GM18517 (cell line): ENCODE results near the gene ZNF292.
"Not testable (repeated sequence)": the region's sequence is repeated elsewhere in the genome, so short reads cannot be mapped to it uniquely, and the experiment has no call there.

ENCODE experiments used
- ATAC-seq: cut with Tn5 transposase; IDR thresholded peaks from one replicate; pipeline ENCODE4 v1.9.1; 2021; ENCODE audit warnings: mild to moderate bottlenecking, moderate library complexity; ENCODE audit not compliant: unreplicated experiment

The ZNF292 gene

DNA sequence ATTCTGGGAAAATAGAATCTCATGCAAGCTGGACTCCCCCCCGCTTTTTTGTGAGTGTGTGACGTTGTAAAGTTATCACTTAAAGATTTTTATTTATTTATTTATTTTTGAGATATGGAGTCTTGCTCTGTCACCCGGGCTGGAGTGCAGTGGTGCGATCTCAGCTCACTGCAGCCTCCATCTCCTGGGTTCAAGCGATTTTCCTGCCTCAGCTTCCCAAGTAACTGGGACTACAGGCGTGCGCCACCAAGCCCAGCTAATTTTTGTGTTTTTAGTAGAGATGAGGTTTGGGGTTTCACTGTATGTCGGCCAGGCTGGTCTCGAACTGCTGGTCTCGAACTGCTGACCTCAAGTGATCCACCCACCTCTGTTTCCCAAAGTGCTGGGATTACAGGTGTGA is 2.2 kb downstream of the ZNF292 start:
- ATAC-seq, result not testable (repeated sequence)

DNA sequence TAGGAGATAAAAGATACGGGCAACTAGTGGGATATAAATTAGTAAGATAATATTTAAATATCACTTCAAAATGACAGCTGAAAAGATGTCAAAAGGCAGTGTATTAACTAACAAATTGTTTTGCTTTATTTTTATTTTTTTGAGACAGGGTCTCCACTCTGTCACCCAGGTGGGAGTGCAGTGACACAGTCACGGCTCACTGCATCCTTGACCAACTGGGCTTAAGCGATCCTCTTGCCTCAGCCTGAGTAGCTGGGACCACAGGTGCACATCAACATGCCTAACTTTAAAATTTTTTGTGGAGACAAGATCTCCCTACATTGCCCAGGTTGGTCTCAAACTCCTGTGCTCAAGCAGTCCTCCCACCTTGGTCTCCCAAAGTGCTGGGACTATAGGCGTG is 5.9 kb downstream of the ZNF292 start:
- ATAC-seq, result no peak

DNA sequence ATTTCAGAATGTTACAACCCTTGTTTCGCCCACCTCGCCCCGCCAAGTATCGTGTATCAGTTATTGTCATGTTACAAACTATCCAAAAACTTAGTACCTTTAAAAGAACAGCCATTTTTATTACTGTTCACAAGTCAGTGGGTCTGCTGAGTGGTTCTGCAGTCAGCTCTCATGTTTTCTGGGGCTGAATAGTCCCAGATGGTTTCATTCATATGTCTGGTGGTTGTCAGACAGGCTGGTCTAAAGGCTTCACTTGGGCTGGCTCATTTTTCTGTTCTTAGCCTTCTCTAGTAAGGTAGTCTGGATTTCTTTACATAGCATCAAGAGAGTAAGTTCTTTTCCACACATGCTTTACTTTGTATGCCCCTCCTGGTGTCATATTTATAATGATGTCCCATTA is 8.6 kb downstream of the ZNF292 start:
- no peak for ATAC-seq

- ATAC-seq, result no peak
Observed at GRCh38 chr6:87164506-87164905, 9.1 kb downstream of the ZNF292 start.

GRCh38 chr6:87165185-87165584 is 9.8 kb downstream of the ZNF292 start:
- no peak for ATAC-seq

DNA sequence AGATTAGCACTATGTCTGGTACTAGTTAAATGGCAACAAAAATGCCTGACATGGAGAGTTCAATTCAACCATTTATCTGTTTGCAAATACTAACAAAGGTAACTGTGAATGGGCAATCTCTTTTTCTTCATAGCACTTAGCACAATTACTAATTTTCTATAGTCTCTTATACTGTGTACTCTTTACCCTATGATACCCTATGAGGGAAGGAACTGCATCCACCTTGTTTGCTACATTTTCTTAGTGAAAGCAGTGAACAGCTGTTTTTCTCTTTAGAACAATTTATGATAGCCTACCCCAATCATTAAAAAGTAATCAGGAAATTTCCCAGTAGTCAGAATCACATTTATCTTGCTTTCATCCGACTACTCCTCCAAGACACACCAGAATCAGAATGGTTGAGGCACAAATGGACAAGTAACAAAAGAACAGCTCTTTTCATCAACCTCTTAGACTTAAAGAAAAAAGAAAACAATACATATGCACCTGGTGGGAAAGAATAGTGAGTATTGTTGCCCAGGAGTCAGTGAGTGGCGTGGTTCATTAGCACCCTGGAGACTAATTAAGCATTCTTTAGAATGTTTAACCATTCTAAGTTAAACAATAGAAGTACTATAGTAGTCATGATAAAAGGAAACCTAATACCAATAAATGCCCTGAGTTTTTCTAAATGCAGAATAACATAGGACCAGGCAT is 16.7 kb downstream of the ZNF292 start:
- no peak for ATAC-seq

DNA sequence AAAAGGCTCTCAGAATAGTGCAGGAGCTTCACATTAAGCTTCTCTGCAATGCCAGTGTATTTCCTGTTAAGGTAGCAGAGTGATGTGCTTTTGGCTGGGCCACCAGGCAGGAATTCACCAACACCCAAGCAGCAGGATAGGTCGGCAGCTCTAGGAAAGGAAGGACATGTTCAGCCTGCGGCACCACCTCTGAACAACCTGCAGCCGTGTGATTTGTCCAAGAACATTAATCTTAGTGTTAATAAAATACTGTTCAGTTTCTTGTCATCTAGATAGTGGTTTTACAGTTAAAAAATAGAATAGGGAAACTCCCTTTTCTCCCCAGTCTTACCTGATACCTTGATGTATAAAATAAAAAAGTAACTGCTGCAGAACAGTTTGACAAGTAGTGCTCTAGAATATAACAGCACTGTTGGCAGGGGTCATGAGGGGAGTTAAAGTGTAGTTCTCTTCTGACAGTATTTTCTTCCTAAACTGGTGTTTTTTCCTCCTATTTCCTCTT is 18.8 kb downstream of the ZNF292 start:
- ATAC-seq, result no peak

DNA sequence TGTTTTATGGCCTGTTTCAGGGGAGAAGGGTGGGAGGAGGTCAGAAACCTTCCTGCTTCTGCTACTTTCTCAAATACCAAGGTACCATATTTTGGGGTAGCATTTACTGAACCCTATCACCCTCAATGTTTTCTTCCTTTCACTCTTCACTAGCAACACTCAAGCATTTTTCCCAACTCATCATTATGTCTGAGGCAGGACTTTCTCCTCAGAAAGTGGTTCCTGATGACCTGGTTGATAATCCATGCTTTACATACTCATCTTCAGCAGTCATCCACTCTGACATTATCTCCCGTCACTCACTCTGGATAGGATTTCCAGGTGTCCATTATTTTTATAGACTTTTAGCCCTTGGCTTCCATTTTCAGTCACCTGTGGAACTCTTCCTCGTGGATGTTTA is 21.1 kb downstream of the ZNF292 start:
- no peak for ATAC-seq

GRCh38 chr6:87180105-87180728 is 24.9 kb downstream of the ZNF292 start:
- ATAC-seq, result no peak

DNA sequence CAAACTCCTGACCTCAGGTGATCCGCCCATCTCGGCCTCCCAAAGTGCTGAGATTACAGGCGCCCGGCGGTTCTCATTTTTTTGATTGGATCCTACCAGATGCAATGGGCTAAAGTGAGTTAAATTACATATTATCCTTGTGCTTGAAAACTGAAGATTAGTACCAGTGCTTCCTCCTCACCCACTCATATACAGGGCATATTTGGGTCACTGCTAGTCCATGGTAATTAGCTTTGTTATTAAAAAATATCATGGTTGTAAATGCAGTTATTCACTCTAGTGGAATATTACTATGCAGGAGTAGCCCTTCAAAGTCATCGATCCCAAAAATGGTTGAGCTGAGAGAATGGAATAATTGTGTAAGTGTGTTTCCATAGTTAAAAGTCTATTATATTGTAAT is 26.5 kb downstream of the ZNF292 start:
- ATAC-seq, result peak; percentile 16

DNA sequence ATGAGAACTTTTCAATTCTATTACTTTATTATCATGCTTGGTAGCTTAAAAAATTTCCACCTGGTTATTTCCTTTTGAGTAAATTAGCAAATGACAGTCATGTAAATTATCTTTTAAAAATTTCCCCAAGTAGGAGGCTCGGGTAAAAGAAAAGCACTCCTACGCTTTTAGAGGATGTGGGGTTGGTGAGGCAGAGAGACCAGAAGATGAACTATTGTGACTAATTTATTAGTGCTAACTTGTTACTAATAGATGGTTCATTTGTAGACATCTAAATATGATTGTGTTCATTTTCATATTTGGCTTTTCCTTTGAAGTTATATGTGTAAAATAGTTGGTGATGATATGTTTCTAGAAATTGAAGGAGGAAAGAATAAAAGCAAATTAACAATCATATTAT is 27.0 kb downstream of the ZNF292 start:
- peak; percentile 78 for ATAC-seq

DNA sequence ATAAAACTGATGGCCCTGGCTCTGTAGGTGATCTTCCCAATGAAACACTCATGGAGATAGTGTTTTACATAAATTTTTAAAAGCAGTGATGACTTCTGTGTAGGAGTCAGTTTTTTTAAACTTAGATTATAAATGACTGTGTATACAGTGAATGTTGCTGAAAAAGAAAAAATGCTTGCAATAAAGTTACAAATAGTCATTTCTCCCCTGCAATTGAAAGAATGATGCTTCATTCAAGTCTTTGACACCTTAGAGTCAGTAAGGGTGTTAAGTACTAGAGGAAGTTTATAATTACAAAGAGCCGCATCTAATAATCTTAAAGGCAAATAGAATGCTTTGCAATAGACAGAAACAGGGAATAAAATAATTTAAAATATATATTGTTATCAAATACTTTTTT is 27.6 kb downstream of the ZNF292 start:
- ATAC-seq, result peak; percentile 16

DNA sequence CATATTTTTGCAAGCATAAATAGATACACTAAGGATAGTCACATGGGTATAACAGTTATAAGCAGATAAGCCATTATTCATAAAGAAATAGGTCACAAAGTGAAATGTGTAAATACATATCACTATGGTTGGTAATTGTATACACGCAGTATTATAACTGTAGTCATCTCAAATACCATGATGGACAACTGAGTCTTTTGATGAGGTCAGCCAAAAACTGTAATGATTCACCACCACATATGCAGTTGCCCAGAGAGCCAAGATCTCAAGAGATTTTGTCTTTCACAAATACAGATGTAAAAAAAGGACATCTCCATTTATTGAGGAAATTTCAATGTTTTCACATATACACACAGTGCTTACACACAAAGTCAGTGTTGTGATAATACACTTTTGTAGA is 28.3 kb downstream of the ZNF292 start:
- no peak for ATAC-seq

GRCh38 chr6:87184762-87185250 is 29.4 kb downstream of the ZNF292 start:
- ATAC-seq, result no peak

DNA sequence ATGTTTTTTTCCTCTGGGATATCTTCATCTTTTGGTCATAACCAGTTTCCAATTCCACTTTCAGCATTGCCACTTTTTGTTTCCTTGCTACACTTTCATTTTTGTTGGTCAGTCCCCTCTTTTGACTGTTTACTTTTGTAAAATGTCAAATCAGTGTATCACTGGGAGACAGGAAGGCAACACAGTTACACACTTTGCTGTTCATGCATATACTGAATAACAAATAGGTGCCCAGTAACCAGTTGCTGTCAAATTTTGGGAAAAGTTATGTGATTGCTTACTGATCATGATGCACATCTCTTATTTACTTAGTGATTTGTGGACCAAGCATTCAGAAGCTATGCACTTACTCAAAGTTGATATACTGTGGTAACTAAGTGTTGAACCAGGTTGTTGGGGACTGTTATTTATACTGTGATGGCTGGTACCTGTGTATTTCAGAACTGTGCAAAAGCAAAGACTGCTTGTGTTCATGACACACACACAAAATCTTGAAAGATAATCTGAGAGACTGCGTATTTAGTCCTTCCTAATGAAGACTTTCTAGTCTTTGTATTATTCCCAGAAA is 41.0 kb downstream of the ZNF292 start:
- no peak for ATAC-seq

- peak; percentile 87 for ATAC-seq
Observed at GRCh38 chr6:87197547-87197946, 42.2 kb downstream of the ZNF292 start.

DNA sequence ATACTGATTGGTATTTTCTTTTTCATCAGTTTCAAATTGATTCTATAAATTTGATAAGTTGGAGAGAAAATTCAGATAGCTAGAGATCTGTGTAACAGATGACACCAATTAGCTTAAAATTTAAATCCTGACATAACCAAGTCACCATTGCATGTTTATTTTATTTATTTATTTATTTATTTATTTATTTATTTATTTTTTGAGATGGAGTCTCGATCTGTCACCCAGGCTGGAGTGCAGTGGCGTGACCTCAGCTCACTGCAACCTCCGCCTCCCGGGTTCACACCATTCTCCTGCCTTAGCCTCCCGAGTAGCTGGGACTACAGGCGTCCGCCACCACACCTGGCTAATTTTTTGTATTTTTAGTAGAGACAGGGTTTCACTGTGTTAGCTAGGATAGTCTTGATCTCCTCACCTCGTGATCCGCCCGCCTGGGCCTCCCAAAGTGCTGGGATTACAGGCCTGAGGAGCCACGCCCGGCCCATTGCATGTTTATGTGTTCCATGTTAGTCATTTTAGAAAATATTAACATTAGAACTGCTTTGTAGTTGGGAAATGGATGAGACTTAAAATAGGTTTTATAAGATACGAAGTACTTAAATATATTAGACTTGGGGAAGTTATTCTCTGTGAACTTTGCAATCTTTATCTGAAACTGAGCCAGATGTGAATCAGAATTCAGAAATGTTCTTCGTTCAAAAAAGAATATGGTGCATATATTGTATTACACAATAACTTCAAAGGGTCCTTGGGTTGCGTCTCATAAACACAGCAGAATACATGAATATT is 42.9 kb downstream of the ZNF292 start:
- not testable (repeated sequence) for ATAC-seq

DNA sequence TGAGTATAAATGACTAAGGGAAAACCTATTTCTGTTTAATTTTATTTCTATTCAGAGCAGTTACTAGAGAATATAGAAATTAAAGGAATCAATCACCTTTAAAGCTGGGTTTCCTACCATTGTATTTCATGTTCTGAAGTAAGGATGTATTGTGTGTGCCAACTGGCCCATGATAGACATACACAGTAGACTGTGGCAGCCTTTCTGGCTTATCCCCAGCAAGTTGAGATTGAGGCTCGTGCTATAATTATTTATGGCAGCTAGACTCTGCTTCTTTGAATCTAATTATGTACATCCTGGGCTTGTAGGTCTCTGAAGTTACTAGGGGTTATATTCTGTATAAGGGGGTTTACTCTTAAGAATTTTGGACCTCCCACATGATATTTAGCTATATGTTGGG is 44.4 kb downstream of the ZNF292 start:
- ATAC-seq, result no peak

DNA sequence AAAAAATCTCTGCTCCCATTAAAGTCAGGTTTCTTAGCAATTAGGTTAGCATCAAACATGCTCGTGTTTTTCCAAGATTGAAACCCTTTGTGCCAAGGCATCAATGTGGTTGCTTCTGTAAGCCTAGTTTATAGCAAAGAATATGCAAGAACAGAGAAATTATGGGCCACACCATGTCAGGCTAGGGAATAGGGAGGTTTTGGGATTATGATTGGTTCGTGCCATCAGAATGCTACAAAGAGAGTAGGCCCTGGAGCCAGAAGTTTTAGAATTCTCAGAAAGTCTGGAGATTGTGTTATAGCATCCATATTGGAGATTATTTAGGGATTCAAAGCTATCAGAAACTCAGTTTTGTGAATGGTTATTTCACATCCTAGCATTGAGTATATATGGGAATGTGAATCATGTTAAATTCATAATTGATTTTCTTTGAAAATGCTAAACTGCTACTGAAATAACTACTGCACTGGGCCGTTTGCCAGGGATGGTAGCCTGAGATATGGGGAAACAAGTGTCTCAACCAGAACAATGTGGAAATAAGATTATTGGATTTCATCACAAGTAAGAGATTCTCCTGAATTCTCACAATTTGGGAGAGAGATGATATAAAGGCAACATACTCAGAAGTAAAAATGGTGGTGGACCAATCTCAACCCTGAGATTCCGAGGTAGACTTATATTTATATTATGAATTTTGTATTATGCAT is 45.3 kb downstream of the ZNF292 start:
- ATAC-seq, result no peak

- no peak for ATAC-seq
Observed at GRCh38 chr6:87203448-87204023, 48.2 kb downstream of the ZNF292 start.
